IMR-90 (cell line): Measurements from ENCODE around the gene PIGH. TPM values are rescaled to one million over a fixed set of nuclear protein-coding genes. Genes with fewer than 3 reads are reported as not detected.

Source experiments
- ATAC-seq: fragments of 200-7000 bp; cut with Tn5 transposase; 2 replicates; pipeline ENCODE4 v1.9.1; 2020; ENCODE audit warnings: low read depth, mild to moderate bottlenecking, moderate library complexity
- BruUV-seq: library from RNA; stranded (reverse); fragments of 400-500 nt; replicated peaks from 2 replicates; lab custom pipeline; 2021; lab: Mats Ljungman, UMichigan
- CTCF ChIA-PET: fragments of 300-600 bp; formaldehyde crosslinking; extraction: SDS; loops from one replicate; lab custom pipeline; 2021; ENCODE audit warnings: antibody characterized with exemption; lab: Yijun Ruan, JAX
- POLR2A ChIA-PET: fragments of 300-600 bp; sonication (Branson Sonifier 250); formaldehyde crosslinking; loops from one replicate; lab custom pipeline; 2022; ENCODE audit warnings: antibody characterized with exemption; ENCODE audit not compliant: unreplicated experiment; lab: Charles Lee
- DNase-seq: peaks from one replicate; pipeline ENCODE4 v3.0.0; 2013
- H2AFZ ChIP-seq: replicated peaks from 2 replicates; pipeline ENCODE3; 2013; ENCODE audit warnings: low read length, mild to moderate bottlenecking; ENCODE audit not compliant: poor library complexity
- H2AK5ac ChIP-seq: 2 replicates; pipeline ENCODE4 v1.6.1; 2013; ENCODE audit warnings: low read depth, low read length, inconsistent platforms
- H2AK9ac ChIP-seq: replicated peaks from 2 replicates; pipeline ENCODE3; 2013; ENCODE audit warnings: mild to moderate bottlenecking, low read depth, low read length, moderate library complexity; ENCODE audit not compliant: poor library complexity
- H2BK120ac ChIP-seq: 2 replicates; pipeline ENCODE4 v1.6.1; 2013; ENCODE audit warnings: low read depth, low read length, inconsistent platforms
- H2BK15ac ChIP-seq: 3 replicates; pipeline ENCODE4 v1.6.1; 2013; ENCODE audit warnings: low read depth, low read length, inconsistent platforms
- H2BK20ac ChIP-seq: 2 replicates; pipeline ENCODE4 v1.6.1; 2013; ENCODE audit warnings: low read depth, mild to moderate bottlenecking, inconsistent platforms, low read length, moderate library complexity
- H2BK5ac ChIP-seq: 2 replicates; pipeline ENCODE4 v1.6.1; 2013; ENCODE audit warnings: mild to moderate bottlenecking, low read depth, low read length, inconsistent platforms; ENCODE audit not compliant: poor library complexity, severe bottlenecking
- H3K14ac ChIP-seq: replicated peaks from 2 replicates; pipeline ENCODE4 v1.6.1; 2013; ENCODE audit warnings: low read depth, low read length, inconsistent platforms
- H3K18ac ChIP-seq: 2 replicates; pipeline ENCODE4 v1.6.1; 2013; ENCODE audit warnings: low read depth, low read length, control low read depth
- H3K23ac ChIP-seq: 2 replicates; pipeline ENCODE4 v1.6.1; 2013; ENCODE audit warnings: low read depth, low read length, inconsistent platforms
- H3K27ac ChIP-seq: 2 replicates; pipeline ENCODE4 v1.5.1; 2013; ENCODE audit warnings: mild to moderate bottlenecking, control low read depth, low read length; ENCODE audit not compliant: insufficient read depth
- H3K27me3 ChIP-seq: 2 replicates; pipeline ENCODE4 v1.6.1; 2013; ENCODE audit warnings: low read length; ENCODE audit not compliant: control insufficient read depth, insufficient read depth
- H3K36me3 ChIP-seq: 2 replicates; pipeline ENCODE4 v1.6.1; 2013; ENCODE audit warnings: low read length, mixed read lengths; ENCODE audit not compliant: control insufficient read depth, insufficient read depth
- H3K4ac ChIP-seq: 2 replicates; pipeline ENCODE4 v1.6.1; 2013; ENCODE audit warnings: low read depth, low read length, inconsistent platforms
- H3K4me1 ChIP-seq: 2 replicates; pipeline ENCODE4 v1.6.1; 2013; ENCODE audit warnings: low read length, mixed read lengths; ENCODE audit not compliant: control insufficient read depth, insufficient read depth
- H3K4me2 ChIP-seq: 2 replicates; pipeline ENCODE4 v1.6.1; 2013; ENCODE audit warnings: low read depth, mild to moderate bottlenecking, control low read depth, low read length, moderate library complexity
- H3K4me3 ChIP-seq: 2 replicates; pipeline ENCODE4 v1.5.1; 2013; ENCODE audit warnings: low read depth, mild to moderate bottlenecking, control low read depth, low read length, moderate library complexity; ENCODE audit not compliant: insufficient read depth
- H3K56ac ChIP-seq: 2 replicates; pipeline ENCODE4 v1.6.1; 2013; ENCODE audit warnings: low read length, inconsistent platforms; ENCODE audit not compliant: insufficient read depth; ENCODE audit errors: extremely low read depth
- H3K79me1 ChIP-seq, 2 experiments: 2 replicates each; pipeline ENCODE4 v1.6.1; 2013; ENCODE audit warnings: low read length in 2 of 2, inconsistent platforms in 1 of 2, low read depth in 1 of 2
- H3K9ac ChIP-seq: 2 replicates; pipeline ENCODE4 v1.6.1; 2013; ENCODE audit warnings: low read depth, low read length, control low read depth
- H3K9me1 ChIP-seq: 2 replicates; pipeline ENCODE4 v1.6.1; 2013; ENCODE audit warnings: low read length, inconsistent platforms; ENCODE audit not compliant: insufficient read depth
- H3K9me3 ChIP-seq: 2 replicates; pipeline ENCODE4 v1.6.1; 2013; ENCODE audit warnings: low read length; ENCODE audit not compliant: control insufficient read depth, insufficient read depth
- H4K20me1 ChIP-seq: 2 replicates; pipeline ENCODE4 v1.6.1; 2013; ENCODE audit warnings: low read length, inconsistent platforms; ENCODE audit not compliant: insufficient read depth
- H4K5ac ChIP-seq: 2 replicates; pipeline ENCODE4 v1.6.1; 2013; ENCODE audit warnings: mild to moderate bottlenecking, low read depth, low read length, control low read depth
- H4K8ac ChIP-seq, 2 experiments: 2 replicates each; pipeline ENCODE4 v1.6.1; 2013; ENCODE audit warnings: low read depth in 2 of 2, low read length in 2 of 2, control low read depth in 1 of 2, inconsistent platforms in 1 of 2
- H4K91ac ChIP-seq: 2 replicates; pipeline ENCODE4 v1.6.1; 2013; ENCODE audit warnings: low read depth, low read length, inconsistent platforms; ENCODE audit not compliant: insufficient read depth
- BHLHE40 ChIP-seq: fragments of 150-350 bp; IDR thresholded peaks from 2 replicates; pipeline ENCODE4 v1.6.1; 2016; ENCODE audit warnings: mild to moderate bottlenecking, low read depth, low read length
- CEBPB ChIP-seq: IDR thresholded peaks from 2 replicates; pipeline ENCODE4 v1.6.1; 2012; ENCODE audit warnings: low read depth, low read length, improper control_type of control experiment
- CTCF ChIP-seq: conservative IDR thresholded peaks from 2 replicates; pipeline ENCODE4 v1.5.1; 2012; ENCODE audit warnings: mild to moderate bottlenecking, low read depth, low read length, improper control_type of control experiment
- FOS ChIP-seq: fragments of 150-350 bp; IDR thresholded peaks from 2 replicates; pipeline ENCODE4 v1.6.1; 2016; ENCODE audit warnings: low read depth, low read length
- MAFK ChIP-seq: IDR thresholded peaks from 2 replicates; pipeline ENCODE4 v1.6.1; 2012; ENCODE audit warnings: low read depth, low read length, improper control_type of control experiment
- MAZ ChIP-seq: IDR thresholded peaks from 2 replicates; pipeline ENCODE4 v1.6.1; 2012; ENCODE audit warnings: low read depth, mild to moderate bottlenecking, low read length, improper control_type of control experiment, moderate library complexity, borderline replicate concordance
- NFE2L2 ChIP-seq: fragments of 150-350 bp; IDR thresholded peaks from 2 replicates; pipeline ENCODE4 v1.6.1; 2016; ENCODE audit warnings: low read depth, mild to moderate bottlenecking, low read length
- POLR2A ChIP-seq: IDR thresholded peaks from 2 replicates; pipeline ENCODE4 v1.6.1; 2012; ENCODE audit warnings: mild to moderate bottlenecking, low read depth, low read length
- RAD21 ChIP-seq: IDR thresholded peaks from 2 replicates; pipeline ENCODE4 v1.6.1; 2012; ENCODE audit warnings: low read length, improper control_type of control experiment
- RCOR1 ChIP-seq: IDR thresholded peaks from 2 replicates; pipeline ENCODE4 v1.6.1; 2012; ENCODE audit warnings: mild to moderate bottlenecking, low read length, improper control_type of control experiment; ENCODE audit not compliant: insufficient replicate concordance
- RFX5 ChIP-seq: IDR thresholded peaks from 2 replicates; pipeline ENCODE4 v1.8.0; 2012; ENCODE audit warnings: low read depth, mild to moderate bottlenecking, low read length, moderate library complexity
- SMC3 ChIP-seq: fragments of 150-350 bp; IDR thresholded peaks from 2 replicates; pipeline ENCODE4 v1.6.1; 2016; ENCODE audit warnings: low read depth, mild to moderate bottlenecking, antibody characterized with exemption, low read length, moderate library complexity
- WGBS, 2 experiments: methylation state at CpG; one replicate each; pipeline versions ENCODE4 v1.1.5 to v1.1.7; 2013; ENCODE audit warnings: missing lambda C conversion rate in 2 of 2; ENCODE audit not compliant: insufficient read length in 1 of 2; ENCODE audit errors: extremely low coverage in 2 of 2; 5-methylcytosine and 5-hydroxymethylcytosine counted together
- dilution Hi-C: fragments of 300-500 bp; cut with HindIII; formaldehyde crosslinking; loops from one replicate; pipeline ENCODE4 v1.14.3; 2018; ENCODE audit warnings: low sequenced_read_pairs; ENCODE audit not compliant: unreplicated experiment
- in situ Hi-C: fragments of 300-500 bp; cut with MboI; formaldehyde crosslinking; loops from 3 replicates; pipeline ENCODE4 v1.14.3; 2019; ENCODE audit warnings: low sequenced_read_pairs, inconsistent platforms, mixed read lengths
- intact Hi-C: fragments of 100-400 bp; cut with micrococcal nuclease; formaldehyde crosslinking; loops from 2 replicates; pipeline ENCODE4 v1.10.0; 2022
- polyA plus RNA-seq, 3 experiments: library from polyadenylated mRNA; depleted of rRNA; stranded (reverse); fragments of >200 nt; gene quantifications; 2 replicates each; pipeline ENCODE4 v1.2.3, GENCODE V29; 2012; ENCODE audit warnings: low replicate concordance in 1 of 3
- total RNA-seq: library from RNA; depleted of rRNA; stranded (reverse); fragments of >200 nt; gene quantifications from 2 replicates; pipeline ENCODE4 v1.2.3, GENCODE V29; 2012

PIGH gene
- total and polyA plus RNA-seq, 2 of the 4 experiments (the other 2 are of a cell fraction), result 7.9 to 13.5 TPM

DNA sequence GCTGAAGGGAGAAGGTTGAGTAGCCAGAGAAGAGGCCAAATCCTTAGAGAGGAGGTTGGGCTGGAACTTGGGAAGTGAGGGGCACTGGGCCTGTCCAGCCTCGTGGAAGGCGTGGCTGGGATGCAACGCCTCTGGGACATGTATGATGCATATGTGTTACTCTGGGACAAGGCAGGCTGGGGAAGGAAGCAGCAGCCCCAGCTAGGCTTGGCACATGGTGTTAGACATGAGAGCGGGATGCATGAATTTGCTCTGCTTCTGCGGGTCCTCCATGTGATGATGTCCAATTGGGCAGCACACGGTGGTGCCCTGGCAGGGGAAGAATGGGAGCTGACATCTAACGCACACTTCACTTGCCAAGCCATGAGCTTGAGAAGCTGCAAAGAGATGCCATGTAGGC is 45.7 kb downstream of the PIGH start:
- Histone ChIP-seq H3K27ac (no peak overlapping the region), H4K91ac (no peak overlapping the region), H3K14ac (no peak overlapping the region), H3K18ac (no peak overlapping the region), H2AK9ac (no peak overlapping the region), H3K4me3 (no peak overlapping the region), H3K4me2 (no peak overlapping the region), H4K8ac (no peak overlapping the region), H4K20me1 (no peaks in the 10 kb centered on the region), H2BK120ac (no peak overlapping the region), H4K5ac (no peak overlapping the region), H3K79me1 (no peaks in the 10 kb centered on the region), H3K23ac (no peak overlapping the region), H3K56ac (no peak overlapping the region), H3K27me3 (peaks cover 9% of the 10 kb centered on the region), H3K36me3 (no peaks in the 10 kb centered on the region), H3K9me1 (no peaks in the 10 kb centered on the region), H2AK5ac (no peak overlapping the region), H3K4ac (no peak overlapping the region), H2BK20ac (no peak overlapping the region), H2BK5ac (no peak overlapping the region), H2AFZ (no peak overlapping the region), H3K4me1 (no peaks in the 10 kb centered on the region), H3K9me3 (no peaks in the 10 kb centered on the region), H3K9ac (no peak overlapping the region), H2BK15ac (no peak overlapping the region)
- ChIA-PET POLR2A (no interaction called here), CTCF (interaction anchor here (0.7 to 0.8 kb wide), 2 partner anchors 27 to 40 kb away, joined by 3 read pairs; no protein-coding TSS in a partner anchor)
- DNase-seq (no peak), ATAC-seq (no peak)
- dilution Hi-C loops (no loop called here), intact Hi-C loops (no loop called here), in situ Hi-C loops (loop anchor here (10.0 kb wide), 1 partner anchor 110 kb away; no protein-coding TSS in a partner anchor)
- no TSS peak for BruUV-seq
- 84% methylated on average over 6 of the region's 7 CpGs; no CpG with 5 or more reads in 1 of the 2 experiments for whole genome bisulfite sequencing, 2 experiments
- TF ChIP-seq BHLHE40 (no peak), CTCF (no peak), SMC3 (no peak), FOS (no peak), RAD21 (no peak), MAFK (no peak), RFX5 (no peak), POLR2A (no peak), NFE2L2 (no peak), CEBPB (no peak), MAZ (no peak), RCOR1 (no peak)
